K562 (cell line): ENCODE data around the gene ELOF1. TPM values are rescaled to one million over a fixed set of nuclear protein-coding genes. Genes with fewer than 3 reads are reported as not detected.

Experiments used
- CHD7 ChIP-seq: fragments of 200-600 bp; sonication (generic); IDR thresholded peaks from one replicate; pipeline ENCODE4 v1.6.1; 2012; ENCODE audit warnings: mild to moderate bottlenecking, low read depth, low read length, inconsistent platforms
- GABPB1 ChIP-seq: sonication (generic); formaldehyde crosslinking; IDR thresholded peaks from 2 replicates; pipeline ENCODE4 v1.8.0; 2022; ENCODE audit warnings: mild to moderate bottlenecking, missing genetic modification reagents
- KDM5B ChIP-seq: fragments of 200-600 bp; sonication (generic); IDR thresholded peaks from 2 replicates; pipeline ENCODE4 v1.6.1; 2012; ENCODE audit warnings: low read depth, mild to moderate bottlenecking, moderate library complexity, low read length, control low read depth, inconsistent platforms; ENCODE audit not compliant: insufficient replicate concordance
- NCOA2 ChIP-seq, 2 experiments: fragments of 450-650 bp; IDR thresholded peaks; 2 replicates each; pipeline ENCODE4 v1.6.1; 2018; ENCODE audit warnings: mild to moderate bottlenecking in 2 of 2, moderate library complexity in 1 of 2; ENCODE audit not compliant: partially characterized antibody in 2 of 2
- PHF21A ChIP-seq: fragments of 450-650 bp; IDR thresholded peaks from 2 replicates; pipeline ENCODE4 v1.6.1; 2017; ENCODE audit warnings: low read depth, borderline replicate concordance
- RAD51 ChIP-seq: fragments of 450-650 bp; IDR thresholded peaks from 2 replicates; pipeline ENCODE4 v1.7.1; 2016; ENCODE audit warnings: low read depth, mild to moderate bottlenecking, borderline replicate concordance
- SIN3B ChIP-seq: fragments of 450-650 bp; IDR thresholded peaks from 2 replicates; pipeline ENCODE4 v1.6.1; 2017; ENCODE audit warnings: low read depth, mild to moderate bottlenecking, moderate library complexity
- SMARCA4 ChIP-seq: fragments of 450-650 bp; IDR thresholded peaks from 2 replicates; pipeline ENCODE4 v1.6.1; 2016
- TAF1 ChIP-seq: IDR thresholded peaks from 2 replicates; pipeline ENCODE4 v1.6.1; 2011; ENCODE audit warnings: mild to moderate bottlenecking, low read length, moderate library complexity; ENCODE audit not compliant: insufficient read depth, control insufficient read depth, severe bottlenecking; ENCODE audit errors: extremely low read depth
- ZNF395 ChIP-seq: fragments of 200-800 bp; sonication (Bioruptor generic); IDR thresholded peaks from 2 replicates; pipeline ENCODE4 v1.6.1; 2017; ENCODE audit warnings: missing genetic modification characterization, missing compliant biosample characterization
- polyA plus RNA-seq, 8 experiments: library from polyadenylated mRNA; depleted of rRNA in 4 of 8; stranded (reverse) in 5 of 8; unstranded in 3 of 8; fragments of >200 nt; fragmentation: Nextera tagmentation in 2 of 8; fragmentation: Illumina TruSeq in 1 of 8; extraction: Ambion mirVana in 2 of 8; extraction: Trizol in 1 of 8; gene quantifications; 2 replicates each; pipeline versions ENCODE4 v1.2.1 to v1.2.3, GENCODE V29; 2011 to 2014; ENCODE audit warnings: inconsistent platforms in 1 of 8, missing spikeins in 1 of 8
- total RNA-seq, 7 experiments: library from RNA; depleted of rRNA in 6 of 7; stranded (reverse); fragments of >200 nt in 6 of 7; fragmentation: Illumina TruSeq in 2 of 7; extraction: Trizol in 2 of 7; gene quantifications; 2 replicates each; pipeline versions ENCODE4 v1.2.1 to v1.2.3, GENCODE V29; 2011 to 2021; ENCODE audit warnings: low replicate concordance in 1 of 7
- TF ChIP-seq, protein P1 (sequence below): fragments of 250-450 bp; sonication (Bioruptor Pico); IDR thresholded peaks from 2 replicates; pipeline ENCODE4 v1.9.0; 2021; ENCODE audit warnings: mild to moderate bottlenecking, inconsistent platforms

ELOF1 gene
- total and polyA plus RNA-seq, 9 of the 15 experiments (the other 6 are each of a cell fraction or from before 2014, with no cell fraction given) = 16.7 to 147 (median 74.2) TPM

DNA sequence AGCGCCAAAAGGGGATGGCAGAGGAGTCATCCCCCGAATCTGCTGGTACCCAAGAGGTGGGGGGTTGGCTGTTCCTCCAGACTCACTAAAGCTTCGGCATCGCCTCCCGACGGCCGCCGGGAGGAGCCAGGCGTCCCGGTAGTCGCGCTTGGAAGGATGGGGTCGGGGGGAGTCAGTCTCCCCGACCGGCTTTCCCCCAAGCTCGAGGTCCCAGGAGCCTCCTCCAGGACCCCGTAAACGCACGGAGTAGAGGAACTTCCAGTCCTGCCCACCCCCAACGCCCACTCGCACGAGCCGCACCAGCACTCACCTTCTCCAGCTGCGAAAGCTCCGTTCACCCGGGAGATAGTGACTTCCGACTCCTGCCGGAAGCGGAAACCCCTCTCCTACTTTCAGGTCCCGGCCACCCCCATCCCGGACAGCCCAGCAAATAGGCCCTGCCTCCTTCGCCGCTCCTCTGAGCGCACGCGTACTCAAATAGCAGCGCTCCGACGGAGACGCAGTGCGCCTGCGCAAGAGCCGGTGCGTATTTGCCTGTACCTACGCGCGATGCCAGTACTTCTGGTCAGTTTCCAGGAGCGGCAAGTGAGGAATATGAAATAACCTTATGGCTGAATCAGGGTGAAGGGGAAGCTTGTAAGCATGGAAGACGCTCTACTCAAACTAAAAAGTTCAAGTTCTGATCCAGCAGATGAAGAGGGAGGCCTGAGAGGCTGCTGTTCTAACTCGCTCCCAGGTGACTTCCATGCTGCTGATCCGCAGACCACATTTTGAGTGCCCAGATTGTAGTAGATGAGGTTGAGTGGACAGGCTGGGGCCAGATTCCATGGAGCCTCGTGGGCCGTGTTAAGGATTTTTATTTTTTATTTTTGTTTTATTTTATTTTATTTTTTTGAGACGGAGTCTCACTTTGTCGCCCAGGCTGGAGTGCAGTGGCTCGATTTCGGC lies at the start of gene ELOF1 (continued):
- TF ChIP-seq ZNF395 (CRISPR knock-in tag) (no peak), PHF21A (peak; percentile 81), SIN3B (peak; percentile 87), CHD7 (no peak), GABPB1 (CRISPR knock-in tag) (peak; percentile 96), TAF1 (peak; percentile 86), NCOA2 (IDR thresholded peaks at IDR 0.05; ENCODE audit: partially characterized antibody in 2 of 2) (no peak), SMARCA4 (no peak), KDM5B (peak; percentile 83), RAD51 (no peak)
- TF ChIP-seq, protein P1, sequence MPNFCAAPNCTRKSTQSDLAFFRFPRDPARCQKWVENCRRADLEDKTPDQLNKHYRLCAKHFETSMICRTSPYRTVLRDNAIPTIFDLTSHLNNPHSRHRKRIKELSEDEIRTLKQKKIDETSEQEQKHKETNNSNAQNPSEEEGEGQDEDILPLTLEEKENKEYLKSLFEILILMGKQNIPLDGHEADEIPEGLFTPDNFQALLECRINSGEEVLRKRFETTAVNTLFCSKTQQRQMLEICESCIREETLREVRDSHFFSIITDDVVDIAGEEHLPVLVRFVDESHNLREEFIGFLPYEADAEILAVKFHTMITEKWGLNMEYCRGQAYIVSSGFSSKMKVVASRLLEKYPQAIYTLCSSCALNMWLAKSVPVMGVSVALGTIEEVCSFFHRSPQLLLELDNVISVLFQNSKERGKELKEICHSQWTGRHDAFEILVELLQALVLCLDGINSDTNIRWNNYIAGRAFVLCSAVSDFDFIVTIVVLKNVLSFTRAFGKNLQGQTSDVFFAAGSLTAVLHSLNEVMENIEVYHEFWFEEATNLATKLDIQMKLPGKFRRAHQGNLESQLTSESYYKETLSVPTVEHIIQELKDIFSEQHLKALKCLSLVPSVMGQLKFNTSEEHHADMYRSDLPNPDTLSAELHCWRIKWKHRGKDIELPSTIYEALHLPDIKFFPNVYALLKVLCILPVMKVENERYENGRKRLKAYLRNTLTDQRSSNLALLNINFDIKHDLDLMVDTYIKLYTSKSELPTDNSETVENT (CRISPR knock-in tag) = no peak
